HTERT RPE-1 (cell line): ENCODE measurements around the gene PDZK1.
"Not testable (repeated sequence)": the region's sequence is repeated elsewhere in the genome, so short reads cannot be mapped to it uniquely, and the experiment has no call there.

ENCODE experiments used
- in situ Hi-C: fragments of 300-500 bp; cut with MboI; formaldehyde crosslinking; loops from 4 replicates; pipeline ENCODE4 v1.14.3; 2020; ENCODE audit warnings: low sequenced_read_pairs

PDZK1 gene

DNA sequence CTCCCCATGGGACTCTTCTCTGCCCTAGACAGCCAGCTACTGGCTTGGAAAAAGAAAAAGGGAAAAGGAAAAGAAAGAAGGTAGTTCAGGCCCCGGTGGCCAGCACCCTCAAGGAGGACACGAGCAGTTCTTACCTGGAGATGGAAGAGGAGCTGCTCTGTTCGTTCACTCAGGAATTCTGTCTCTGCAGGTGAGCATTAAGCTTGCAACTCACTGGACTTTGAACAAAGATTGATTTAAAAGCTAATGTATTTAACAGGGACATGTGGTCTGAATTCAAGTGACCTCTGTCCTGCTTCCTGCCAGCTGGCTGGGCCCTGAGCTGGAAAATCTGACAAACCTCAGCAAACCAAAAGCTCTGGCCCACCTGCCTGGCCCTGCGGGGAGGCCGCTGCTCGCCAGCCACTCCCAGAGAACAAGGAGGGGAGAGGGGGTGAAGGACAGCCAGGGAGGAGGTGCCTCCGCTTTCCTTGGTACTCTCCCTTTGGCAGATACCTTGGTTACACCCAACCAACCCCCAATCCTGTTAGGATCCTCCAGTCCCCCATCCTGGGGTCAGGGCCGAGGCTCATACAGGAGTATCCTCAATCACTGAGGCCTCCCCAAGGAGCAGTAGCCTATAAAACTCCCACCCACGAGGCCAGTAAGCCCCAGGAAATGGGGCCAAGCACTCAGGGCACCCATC lies at the start of gene PDZK1:
TSS of gene PDZK1 (minus strand) at position 186 of the 685 bp plus-strand sequence. CDS start 19,347 bp downstream, outside the sequence.
- in situ Hi-C loops: no loop called here

DNA sequence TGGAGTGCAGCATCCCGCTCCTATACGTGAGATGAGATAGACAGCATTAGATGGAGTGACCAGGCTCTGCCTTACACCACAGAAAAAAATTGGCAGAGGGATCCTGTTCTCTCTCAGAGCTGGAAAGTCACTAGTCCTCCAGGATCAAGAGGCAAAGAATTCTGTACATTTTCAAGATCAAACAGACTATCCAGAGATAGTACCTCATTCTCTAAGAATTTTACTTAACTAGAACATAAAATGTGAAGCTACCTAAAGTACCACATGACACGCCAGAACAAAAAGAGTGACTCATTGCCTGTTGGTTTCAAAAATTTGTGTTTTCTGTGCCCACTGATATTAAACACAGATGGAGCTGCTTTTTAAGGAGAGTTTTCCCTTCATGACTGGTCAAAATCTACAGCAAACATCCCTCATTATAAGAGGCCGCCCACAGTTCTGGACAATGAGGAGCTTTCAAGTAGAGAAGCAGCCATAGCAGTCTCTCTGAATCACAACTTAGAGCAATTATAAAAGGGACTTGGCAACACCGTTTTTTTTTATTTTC lies 44.4 kb upstream of the PDZK1 start:
- in situ Hi-C loops: no loop called here

DNA sequence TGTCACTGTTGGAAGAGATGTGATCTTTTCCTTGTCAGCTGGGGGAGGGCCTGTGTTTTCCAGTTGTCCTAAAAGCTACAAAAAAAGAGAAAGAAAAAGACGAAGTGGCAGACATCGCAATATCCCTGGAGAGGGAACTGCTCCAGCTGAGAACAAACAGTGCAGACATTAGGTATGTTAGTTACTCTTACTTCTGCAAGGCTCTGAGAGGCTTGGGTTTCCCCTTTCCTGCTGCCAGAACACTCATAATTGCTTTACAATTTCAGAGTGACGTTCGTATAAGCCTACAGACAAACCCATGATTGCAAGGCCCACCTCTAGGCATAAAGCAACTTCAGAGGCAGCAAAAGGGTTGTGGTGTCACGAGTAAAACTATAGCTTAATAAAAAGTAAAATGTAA lies 43.3 kb upstream of the PDZK1 start:
- in situ Hi-C loops: no loop called here

DNA sequence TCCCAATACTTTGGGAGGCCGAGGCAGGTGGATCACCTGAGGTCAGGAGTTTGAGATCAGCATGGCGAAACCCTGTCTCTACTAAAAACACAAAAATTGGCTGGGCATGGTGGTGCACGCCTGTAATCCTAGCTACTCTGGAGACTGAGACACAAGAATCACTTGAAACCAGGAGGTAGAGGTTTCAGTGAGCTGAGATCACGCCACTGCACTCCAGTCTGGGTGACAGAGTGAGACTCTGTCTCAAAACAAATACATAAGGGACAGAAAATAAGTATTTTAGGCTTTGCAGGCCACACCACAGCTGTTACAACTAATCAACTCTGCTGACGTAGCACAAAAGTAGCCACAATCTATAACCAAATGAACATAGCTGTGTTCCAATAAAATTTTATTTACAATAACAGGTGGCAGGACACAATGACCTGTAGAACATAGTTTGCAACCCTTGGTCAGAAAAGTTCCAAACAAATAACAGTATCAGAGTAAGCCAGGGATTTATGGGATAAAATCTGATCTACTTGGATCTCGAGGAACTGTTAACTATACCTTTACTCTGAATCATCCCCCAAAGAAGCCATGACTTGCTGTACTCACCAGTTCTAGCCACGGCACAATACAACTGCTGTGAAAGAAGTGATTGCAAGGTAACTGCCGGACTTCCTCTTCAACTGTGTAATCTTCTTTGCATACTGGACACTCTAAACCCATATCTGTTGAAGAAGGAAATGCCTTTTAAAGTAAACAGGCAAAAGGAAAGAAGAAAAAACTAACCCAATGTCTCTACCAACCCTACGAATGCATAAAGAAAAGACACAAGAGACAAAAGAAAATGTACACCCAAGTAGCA lies 40.5 kb upstream of the PDZK1 start:
- in situ Hi-C loops: no loop called here

DNA sequence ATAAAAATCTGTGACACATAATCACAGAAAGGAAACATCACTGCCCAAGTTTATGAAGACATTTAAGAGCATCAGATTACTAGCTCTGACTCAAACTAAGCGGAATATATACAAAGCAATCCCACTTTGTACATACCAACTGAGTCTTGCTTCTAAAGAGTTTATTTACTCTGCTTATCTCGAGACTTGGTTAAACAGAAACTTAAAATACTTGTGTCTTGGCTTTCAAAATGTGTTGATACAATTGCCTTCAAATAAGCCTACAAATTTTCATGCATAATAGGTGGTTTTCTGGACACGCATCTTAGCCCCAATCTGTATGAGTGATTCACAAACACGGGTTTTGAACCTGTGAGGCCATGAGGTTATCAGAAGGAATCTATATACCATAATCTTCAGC lies 33.1 kb upstream of the PDZK1 start:
- in situ Hi-C loops: no loop called here

DNA sequence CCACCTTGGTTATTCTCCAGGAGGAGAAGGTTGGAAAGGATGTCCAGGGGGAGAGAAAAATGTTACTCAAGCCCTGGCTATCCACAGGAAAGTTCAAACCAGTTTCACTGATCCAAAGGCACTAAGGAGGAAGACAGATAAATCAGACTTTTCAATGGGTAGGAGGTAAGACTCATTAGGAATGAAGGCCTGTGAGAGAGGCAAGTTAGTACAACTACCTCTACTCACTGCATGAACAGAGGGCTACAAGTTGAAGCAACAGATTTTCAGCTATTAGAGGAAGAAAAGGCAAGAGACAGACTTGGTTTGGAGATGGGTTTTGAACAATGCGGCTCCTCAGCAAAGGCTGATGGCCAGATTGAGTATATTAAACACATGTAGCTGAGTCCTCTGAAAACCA lies 29.0 kb upstream of the PDZK1 start:
- in situ Hi-C loops: no loop called here

DNA sequence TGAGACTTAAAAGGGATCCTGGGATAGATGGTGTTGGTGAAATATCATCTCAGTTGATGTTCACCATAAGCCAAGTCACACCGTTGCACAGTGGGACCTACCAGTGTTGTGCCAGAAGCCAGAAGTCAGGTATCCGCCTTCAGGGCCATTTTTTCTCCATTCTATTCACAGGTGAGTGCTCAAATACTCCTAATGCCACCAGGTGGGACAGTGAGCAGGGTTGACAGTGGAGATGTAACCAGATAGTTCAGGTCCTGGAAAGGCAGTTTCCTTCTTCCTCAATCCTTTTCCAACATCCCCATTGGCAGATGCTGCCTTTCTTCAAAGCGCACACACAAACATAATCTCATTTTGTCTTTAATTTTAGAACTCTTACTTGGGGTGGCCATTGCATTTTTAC lies 23.7 kb upstream of the PDZK1 start:
- in situ Hi-C loops: no loop called here

DNA sequence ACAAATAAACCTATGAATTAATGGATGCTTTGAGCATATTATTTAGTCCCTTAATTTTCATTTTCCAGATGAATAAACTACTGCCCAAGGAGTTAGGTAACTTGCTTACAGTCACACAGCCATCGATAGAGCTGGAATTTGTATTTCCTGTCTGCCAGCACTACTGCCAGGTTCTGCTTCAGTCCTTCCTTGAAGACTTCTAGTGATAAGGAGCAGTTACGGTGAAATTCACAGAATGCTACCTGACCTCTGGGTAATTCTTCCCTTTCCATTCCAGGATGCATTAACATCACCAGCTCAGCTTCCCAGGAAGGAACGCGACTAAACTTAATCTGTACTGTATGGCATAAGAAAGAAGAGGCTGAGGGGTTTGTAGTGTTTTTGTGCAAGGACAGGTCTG lies 23.3 kb upstream of the PDZK1 start:
- in situ Hi-C loops: no loop called here

DNA sequence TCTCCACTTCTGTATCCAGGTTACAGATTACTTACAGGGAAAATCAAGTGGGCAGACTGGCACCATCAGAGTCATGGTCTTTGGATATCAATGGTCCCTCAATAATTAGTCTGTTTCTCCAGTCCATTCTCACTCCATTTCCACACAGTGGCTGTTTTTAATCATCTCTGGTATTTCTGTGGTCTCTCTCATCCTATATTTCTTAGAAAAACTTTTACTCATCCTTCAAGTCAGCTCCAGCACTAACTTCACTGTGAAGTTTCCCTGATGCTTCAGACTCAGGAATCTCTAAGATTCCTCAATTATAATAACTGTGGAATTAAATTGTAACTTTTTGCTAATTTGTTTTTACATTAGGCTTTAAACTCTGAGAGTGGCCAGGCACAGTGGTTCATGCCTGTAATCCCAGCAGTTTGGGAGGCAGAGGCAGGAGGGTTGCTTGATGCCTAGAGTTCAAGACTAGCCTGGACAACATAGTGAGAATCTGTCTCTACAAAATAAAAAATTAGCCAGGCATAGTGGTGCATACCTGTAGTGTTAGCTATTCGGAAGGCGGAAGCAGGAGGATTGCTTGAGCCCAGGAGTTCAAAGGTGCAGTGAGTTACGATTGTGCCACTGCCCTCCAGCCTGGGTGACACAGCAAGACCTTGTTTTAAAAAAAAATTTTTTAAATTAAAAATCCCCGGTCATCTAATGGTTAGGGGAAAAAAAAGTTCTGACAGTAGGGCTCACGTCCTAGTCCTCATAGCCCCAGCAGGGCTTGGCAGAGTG lies 22.7 kb upstream of the PDZK1 start:
- in situ Hi-C loops: no loop called here

DNA sequence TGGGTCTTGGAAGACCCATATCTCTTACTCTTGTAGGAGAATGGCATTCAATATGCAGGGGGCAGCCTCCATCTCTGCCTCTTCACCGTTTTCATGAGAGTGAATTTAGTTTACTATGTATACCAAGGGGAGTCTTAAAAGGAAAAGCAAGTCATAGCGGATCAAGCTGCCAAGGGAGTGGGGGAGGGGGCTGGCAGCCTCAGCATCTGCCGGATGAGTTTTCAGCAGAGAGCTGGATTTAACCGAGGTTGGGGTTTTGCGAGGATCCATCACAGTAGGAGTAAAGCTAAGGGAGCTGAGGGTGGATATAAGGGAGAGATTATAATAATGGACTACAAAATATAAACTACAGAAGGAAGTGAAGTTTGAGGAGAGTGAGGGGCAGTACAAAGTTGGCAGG lies 22.0 kb upstream of the PDZK1 start:
- in situ Hi-C loops: no loop called here

DNA sequence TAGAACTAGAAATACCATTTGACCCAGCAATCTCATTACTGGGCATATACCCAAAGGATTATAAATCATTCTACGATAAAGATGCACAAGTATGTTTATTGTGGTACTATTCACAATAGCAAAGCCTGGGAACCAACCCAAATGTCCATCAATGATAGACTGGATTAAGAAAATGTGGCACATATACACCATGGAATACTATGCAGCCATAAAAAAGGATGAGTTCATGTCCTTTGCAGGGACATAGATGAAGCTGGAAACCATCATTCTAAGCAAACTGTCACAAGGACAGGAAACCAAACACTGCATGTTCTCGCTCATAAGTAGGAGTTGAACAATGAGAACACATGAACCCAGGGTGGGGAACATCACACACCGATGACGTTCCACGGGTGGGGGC lies 19.0 kb upstream of the PDZK1 start:
- in situ Hi-C loops: not testable (repeated sequence)

DNA sequence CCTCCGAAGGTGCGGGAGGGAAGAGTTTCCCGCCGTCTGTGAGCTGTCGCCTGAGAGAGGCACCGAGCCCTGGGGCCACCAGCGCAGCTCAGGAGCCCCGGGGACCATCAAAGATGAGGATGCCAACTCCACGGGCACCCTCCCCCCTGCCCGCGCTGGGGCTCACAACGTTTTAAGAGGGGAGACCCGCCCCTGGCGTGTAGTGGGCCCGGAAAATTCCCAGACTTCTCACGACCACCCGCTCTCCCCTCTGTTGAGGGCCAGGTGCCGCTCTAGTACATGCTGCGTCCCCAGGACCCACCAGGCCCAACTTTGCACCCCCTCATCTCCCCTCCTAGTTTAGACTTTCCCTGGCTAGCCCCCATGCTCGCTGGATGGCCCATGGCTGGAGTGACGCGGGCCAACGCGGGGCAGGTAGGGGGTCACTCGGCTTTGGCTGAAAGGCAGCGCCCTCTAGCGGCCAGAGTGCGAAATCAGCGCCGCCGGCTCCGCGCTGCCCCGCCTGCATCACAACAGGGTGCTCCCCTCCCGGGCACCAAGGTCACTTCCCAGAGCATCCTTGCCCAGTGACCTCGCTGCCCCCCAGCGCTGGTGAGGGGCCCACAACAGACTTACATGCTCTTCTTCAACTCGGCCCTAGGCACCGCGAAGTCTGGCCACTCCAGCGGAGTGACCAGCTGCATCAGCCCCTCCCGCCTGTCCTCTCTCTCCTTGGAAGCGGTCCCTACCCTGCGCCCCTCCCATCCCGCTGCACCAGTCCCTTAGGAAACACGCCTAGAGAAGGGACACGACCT lies 13.9 kb upstream of the PDZK1 start:
- in situ Hi-C loops: no loop called here

DNA sequence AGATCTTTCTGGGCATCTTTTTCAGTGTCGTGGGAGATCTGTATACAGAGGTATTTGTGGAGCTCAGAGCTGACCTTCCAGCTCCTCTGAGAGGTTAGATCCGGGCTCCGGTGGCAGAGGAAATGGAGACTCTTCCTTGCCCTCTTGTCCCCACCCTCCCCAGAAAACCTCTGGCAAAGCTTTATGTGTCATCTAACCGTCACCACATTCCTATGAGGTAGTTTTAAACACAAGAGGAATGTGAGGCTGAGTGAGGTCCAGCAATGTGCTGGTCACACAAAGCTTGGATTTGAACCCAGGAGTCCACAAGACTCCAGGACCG lies 13.3 kb upstream of the PDZK1 start:
- in situ Hi-C loops: no loop called here

DNA sequence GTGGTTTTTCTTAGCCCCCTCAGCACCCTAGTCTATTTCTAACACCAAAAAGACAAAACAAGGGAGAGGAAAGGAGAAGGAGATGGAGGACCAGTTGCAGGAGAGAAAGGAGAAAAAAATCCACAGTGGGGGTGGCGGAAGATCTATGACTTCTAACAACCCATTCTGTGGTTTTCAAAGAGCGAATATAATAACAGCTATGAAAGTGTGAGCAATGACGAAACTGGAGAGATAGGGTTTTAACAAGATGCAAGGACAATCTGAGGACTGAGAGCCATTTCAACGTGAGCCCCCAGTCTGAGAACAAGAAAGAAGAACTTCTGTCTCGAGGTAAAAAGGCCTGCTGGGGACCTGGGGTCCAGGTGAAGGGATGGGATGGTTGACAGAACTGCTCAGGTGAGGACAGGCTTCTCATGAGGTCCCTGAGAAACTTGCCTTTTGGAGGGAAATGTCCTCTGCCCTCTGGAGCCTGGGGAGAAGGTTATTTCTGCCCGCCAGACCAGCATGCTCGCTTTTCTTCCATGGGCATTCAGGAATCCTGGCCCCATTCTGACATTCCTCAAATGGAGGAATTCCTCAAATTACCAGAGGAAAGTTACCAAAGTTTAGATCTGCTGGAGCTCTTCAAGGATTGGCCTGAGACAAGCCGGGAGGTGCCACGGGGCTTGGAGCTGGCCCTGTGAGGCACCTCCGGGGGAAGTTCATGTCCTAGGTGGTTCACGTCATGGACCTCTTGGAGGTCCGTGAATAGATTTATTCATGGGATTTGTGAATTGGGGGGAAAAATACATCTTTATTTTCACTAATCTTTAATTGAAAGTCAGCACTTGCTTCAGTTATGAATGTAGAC lies 12.3 kb upstream of the PDZK1 start, which contains the start of gene CD160:
TSS of gene CD160 (plus strand) at position 270 of the 850 bp plus-strand sequence. CDS start 8,829 bp downstream, outside the sequence.
- in situ Hi-C loops: no loop called here

DNA sequence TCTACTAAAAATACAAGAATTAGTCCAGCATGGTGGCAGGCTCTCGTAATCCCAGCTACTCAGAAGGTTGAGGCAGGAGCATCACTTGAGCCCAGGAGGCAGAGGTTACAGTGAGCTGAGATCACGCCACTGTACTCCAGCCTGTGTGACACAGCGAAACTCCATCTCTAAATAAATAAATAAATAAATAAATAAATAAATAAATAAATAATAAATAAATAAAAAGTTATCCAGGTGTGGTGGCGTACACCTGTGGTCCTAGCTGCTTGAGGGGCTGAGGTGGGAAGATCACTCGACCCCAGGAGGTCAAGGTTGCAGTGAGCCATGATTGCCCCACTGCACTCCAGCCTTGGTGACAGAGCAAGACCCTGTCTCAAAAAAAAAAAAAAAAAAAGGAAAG lies 11.3 kb upstream of the PDZK1 start:
- in situ Hi-C loops: not testable (repeated sequence)

DNA sequence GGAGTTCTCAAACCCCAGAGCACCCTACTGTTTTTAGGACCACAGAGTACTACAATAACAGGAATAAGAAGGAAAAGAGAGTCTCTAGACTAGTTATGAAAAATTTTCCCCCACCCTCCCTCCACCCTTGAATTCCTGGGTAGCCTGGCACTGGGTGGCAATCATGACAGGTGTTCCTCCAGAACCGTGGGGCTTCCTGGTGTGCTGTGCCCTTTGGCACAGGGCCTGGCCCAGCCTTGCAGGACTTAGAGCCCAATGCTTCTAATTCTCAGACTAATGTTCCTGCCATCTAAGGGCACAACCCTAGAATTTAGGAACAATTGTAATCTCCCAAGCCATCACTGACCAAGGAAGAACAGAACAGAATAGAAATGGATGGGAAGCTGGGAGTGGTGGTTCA lies 10.7 kb upstream of the PDZK1 start:
- in situ Hi-C loops: no loop called here

DNA sequence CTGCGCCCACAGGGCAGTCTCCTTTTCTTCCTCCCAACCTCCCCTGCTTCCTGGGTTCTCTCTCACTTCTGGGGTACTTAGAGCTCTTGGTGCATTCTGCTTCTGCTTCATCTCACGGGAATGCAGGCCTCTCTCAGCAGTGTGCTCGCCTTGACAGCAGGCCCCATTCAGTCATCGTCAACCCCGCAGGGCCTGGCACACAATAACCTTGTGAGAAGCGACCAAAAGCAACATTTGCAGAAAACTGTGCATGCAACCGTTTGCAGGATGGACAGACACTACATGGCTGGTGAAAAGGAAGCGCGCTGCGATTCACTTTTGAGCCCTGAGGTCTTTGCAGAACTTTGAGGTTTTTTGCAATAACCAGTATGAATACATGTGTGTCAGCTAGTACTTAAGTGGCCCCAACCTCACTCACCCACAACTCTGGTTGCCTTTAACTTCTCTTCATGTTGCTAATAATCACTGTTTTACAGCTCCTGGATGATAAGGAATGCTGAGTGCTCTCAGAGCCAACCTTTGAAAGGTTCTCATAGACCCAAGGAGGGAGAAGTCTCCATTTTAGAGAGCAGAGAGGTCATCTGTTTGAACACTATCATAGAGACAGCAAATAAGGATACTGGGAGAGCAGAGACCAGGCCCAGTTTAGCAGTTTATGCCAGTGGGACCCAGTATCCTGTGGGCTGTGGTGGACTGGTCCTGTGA lies 9.6 kb upstream of the PDZK1 start:
- in situ Hi-C loops: no loop called here

DNA sequence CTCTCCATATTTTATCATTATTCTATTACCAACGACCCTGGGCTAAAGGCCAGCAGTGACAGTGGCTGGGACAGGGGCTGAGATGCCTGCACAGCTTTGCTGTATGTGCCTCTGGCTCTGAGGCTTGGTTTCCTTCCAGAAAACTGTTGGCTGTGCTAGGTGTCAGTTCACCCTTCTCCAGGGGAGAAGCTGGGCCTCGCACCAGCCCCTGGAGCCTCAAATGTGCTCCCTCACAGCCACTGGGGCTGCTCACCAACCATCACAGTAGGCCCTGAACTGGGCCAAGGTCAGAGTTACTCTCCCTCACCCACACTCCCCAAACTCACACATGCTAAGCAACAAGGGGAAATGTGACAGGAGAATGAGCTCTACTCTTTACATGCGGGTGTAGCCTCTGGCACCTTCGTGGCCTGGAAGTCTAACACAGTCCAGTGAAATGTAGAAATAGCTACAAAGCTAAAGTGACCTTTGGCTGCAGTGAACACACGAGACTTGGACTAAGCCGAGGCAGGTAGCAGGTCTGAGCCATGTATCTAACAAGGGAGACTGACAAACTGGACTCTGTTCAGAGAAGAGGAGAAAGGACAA lies 7.5 kb upstream of the PDZK1 start:
- in situ Hi-C loops: no loop called here

DNA sequence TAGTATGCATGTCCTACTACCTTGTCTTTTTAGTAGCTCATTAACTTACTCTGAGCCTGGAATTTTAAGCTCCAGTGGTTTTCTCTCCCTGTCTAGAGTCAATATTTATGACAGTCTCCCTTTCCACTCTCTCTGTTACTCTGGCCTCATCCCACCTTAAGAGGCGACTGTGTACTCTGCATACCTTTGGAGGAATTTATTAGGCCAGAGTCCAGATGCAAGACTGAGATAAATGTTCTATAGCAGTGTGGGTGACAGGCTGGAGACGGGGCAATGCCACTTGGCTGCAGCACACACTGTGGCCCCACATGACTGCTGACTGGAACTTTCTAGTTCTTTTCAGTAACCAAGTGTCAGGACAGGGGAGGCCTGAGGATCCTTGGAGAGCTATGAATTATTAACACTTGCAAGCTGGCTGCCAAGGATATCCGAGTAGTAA lies 4.1 kb upstream of the PDZK1 start:
- in situ Hi-C loops: no loop called here
